SU-DHL-6 (cell line): ENCODE results near the gene FBH1.

Source experiments
- EZH2phosphoT487 ChIP-seq: fragments of 200-600 bp; sonication (generic), shearing (Covaris generic); conservative IDR thresholded peaks from 2 replicates; pipeline ENCODE4 v1.6.1; 2018; ENCODE audit warnings: mild to moderate bottlenecking, antibody characterized with exemption, low read length, moderate library complexity, mixed read lengths
- TF ChIP-seq, protein P1 (sequence below): fragments of 200-600 bp; sonication (generic); IDR thresholded peaks from one replicate; pipeline ENCODE4 v1.5.1; 2017; ENCODE audit warnings: antibody characterized with exemption, mild to moderate bottlenecking, low read length, moderate library complexity; ENCODE audit not compliant: insufficient read depth, poor library complexity, severe bottlenecking

DNA sequence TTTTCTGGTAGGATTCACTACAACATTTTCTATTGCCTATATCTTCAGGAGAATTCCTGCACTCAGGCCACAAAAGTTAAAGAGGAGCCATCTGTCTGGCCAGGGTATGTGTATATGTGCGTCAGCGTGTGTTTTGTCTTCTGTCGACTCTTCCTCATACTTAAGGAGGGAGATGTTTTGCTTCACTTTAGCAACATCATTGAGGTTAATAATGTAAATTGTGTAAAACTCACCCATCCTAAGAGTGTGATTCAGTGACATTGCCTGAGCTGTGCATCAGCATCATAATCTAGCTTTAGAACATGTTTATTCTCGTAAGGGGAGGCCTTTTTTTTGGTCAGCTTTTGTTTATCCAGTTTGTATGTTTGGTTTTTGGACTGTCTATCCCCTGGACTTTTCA lies 23.7 kb downstream of the FBH1 start:
- TF ChIP-seq, protein P1, sequence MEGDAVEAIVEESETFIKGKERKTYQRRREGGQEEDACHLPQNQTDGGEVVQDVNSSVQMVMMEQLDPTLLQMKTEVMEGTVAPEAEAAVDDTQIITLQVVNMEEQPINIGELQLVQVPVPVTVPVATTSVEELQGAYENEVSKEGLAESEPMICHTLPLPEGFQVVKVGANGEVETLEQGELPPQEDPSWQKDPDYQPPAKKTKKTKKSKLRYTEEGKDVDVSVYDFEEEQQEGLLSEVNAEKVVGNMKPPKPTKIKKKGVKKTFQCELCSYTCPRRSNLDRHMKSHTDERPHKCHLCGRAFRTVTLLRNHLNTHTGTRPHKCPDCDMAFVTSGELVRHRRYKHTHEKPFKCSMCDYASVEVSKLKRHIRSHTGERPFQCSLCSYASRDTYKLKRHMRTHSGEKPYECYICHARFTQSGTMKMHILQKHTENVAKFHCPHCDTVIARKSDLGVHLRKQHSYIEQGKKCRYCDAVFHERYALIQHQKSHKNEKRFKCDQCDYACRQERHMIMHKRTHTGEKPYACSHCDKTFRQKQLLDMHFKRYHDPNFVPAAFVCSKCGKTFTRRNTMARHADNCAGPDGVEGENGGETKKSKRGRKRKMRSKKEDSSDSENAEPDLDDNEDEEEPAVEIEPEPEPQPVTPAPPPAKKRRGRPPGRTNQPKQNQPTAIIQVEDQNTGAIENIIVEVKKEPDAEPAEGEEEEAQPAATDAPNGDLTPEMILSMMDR, result no peak
- no peak for TF ChIP-seq EZH2phosphoT487
